Ascending aorta (tissue), 2 donors: ENCODE data around the gene ZNF70. TPM values are rescaled to one million over a fixed set of nuclear protein-coding genes. Genes with fewer than 3 reads are reported as not detected.

ENCODE experiments used
- DNase-seq, 2 donors: peaks; one replicate each; pipeline ENCODE4 v3.0.0-alpha.2; 2019; ENCODE audit warnings: low spot score in 2 of 2
- H3K27ac ChIP-seq, 2 donors: fragments of 200-600 bp; sonication (generic); one replicate each; pipeline ENCODE4 v1.5.1; 2016 to 2017; ENCODE audit warnings: mild to moderate bottlenecking in 1 of 2
- H3K27me3 ChIP-seq: fragments of 200-600 bp; sonication (generic); one replicate; pipeline ENCODE4 v1.5.1; 2017
- H3K36me3 ChIP-seq, 2 donors: fragments of 200-600 bp; sonication (generic); one replicate each; pipeline ENCODE4 v1.5.1; 2016
- H3K4me1 ChIP-seq, 2 donors: fragments of 200-600 bp; sonication (generic); one replicate each; pipeline ENCODE4 v1.5.1; 2016 to 2017; ENCODE audit warnings: mild to moderate bottlenecking in 1 of 2
- H3K4me3 ChIP-seq, 2 donors: fragments of 200-600 bp; sonication (generic); one replicate each; pipeline ENCODE4 v1.5.1; 2016 to 2017; ENCODE audit warnings: mild to moderate bottlenecking in 1 of 2
- H3K9me3 ChIP-seq, 2 donors: fragments of 200-600 bp; sonication (generic); one replicate each; pipeline ENCODE4 v1.5.1; 2016
- CTCF ChIP-seq, 3 experiments: fragments of 200-600 bp in 2 of 3; fragments of 450-650 bp in 1 of 3; sonication (generic) in 2 of 3; IDR thresholded peaks; one replicate each; pipeline ENCODE4 v1.5.1; 2016 to 2019; ENCODE audit warnings: antibody characterized with exemption in 3 of 3, mild to moderate bottlenecking in 1 of 3, moderate library complexity in 1 of 3
- intact Hi-C: fragments of 100-400 bp; cut with DNase I; formaldehyde crosslinking; loops from one replicate; pipeline ENCODE4 v1.15.1; 2023
- total RNA-seq: library from RNA; depleted of rRNA; stranded (reverse); fragments of >200 nt; gene quantifications from one replicate; pipeline ENCODE4 v1.1.0, GENCODE V29; 2016

ZNF70 gene
- total RNA-seq, 1 donor from 2014 or later, result 5.2 TPM

- no peak for TF ChIP-seq CTCF (IDR thresholded peaks at IDR 0.05)
- Histone ChIP-seq H3K27me3 (no peaks in the 10 kb centered on the region), H3K4me1 (peaks cover 4 to 10% of the 10 kb centered on the region in 2 donors), H3K4me3 (peak overlapping the region; percentile 93 to 99), H3K36me3 (no peaks in the 10 kb centered on the region), H3K27ac (peak overlapping the region; percentile 99 to 100), H3K9me3 (no peaks in the 10 kb centered on the region)
- intact Hi-C loops, result loop anchor here (1.0 kb wide), 1 partner anchor 53 kb away; the partner anchor contains the start of gene DERL3
- no peak for DNase-seq
Observed at GRCh38 chr22:23786261-23786710, 35.4 kb upstream of the ZNF70 start.

- peaks cover 4 to 10% of the 10 kb centered on the region in 2 donors for H3K4me1 ChIP-seq
- TF ChIP-seq CTCF (IDR thresholded peaks at IDR 0.05), result no peak
- no peaks in the 10 kb centered on the region for H3K36me3 ChIP-seq
- no peaks in the 10 kb centered on the region for H3K27me3 ChIP-seq
- intact Hi-C loops, result no loop called here
- no peak for DNase-seq
- no peak overlapping the region for H3K4me3 ChIP-seq
- H3K9me3 ChIP-seq, result no peaks in the 10 kb centered on the region
- H3K27ac ChIP-seq, result no peak overlapping the region
Observed at GRCh38 chr22:23784215-23784732, 33.4 kb upstream of the ZNF70 start.

- H3K36me3 ChIP-seq, result no peaks in the 10 kb centered on the region
- peak overlapping the region in 1 of 2 donors; percentile 12 for H3K27ac ChIP-seq
- intact Hi-C loops, result no loop called here
- TF ChIP-seq CTCF (IDR thresholded peaks at IDR 0.05), result no peak
- H3K9me3 ChIP-seq, result no peaks in the 10 kb centered on the region
- no peak for DNase-seq
- H3K4me1 ChIP-seq, result peaks cover 4 to 10% of the 10 kb centered on the region in 2 donors
- no peak overlapping the region for H3K4me3 ChIP-seq
- no peaks in the 10 kb centered on the region for H3K27me3 ChIP-seq
Observed at GRCh38 chr22:23783265-23784150, 32.6 kb upstream of the ZNF70 start.

- no peaks in the 10 kb centered on the region for H3K9me3 ChIP-seq
- no peaks in the 10 kb centered on the region for H3K27me3 ChIP-seq
- H3K4me3 ChIP-seq, result no peak overlapping the region
- DNase-seq, result no peak
- peaks cover 4 to 6% of the 10 kb centered on the region in 2 donors for H3K4me1 ChIP-seq
- TF ChIP-seq CTCF (IDR thresholded peaks at IDR 0.05), result no peak
- no peak overlapping the region for H3K27ac ChIP-seq
- intact Hi-C loops, result no loop called here
- no peaks in the 10 kb centered on the region for H3K36me3 ChIP-seq
Observed at GRCh38 chr22:23782703-23783102, 31.8 kb upstream of the ZNF70 start.

GRCh38 chr22:23782252-23782651 lies 31.3 kb upstream of the ZNF70 start:
- DNase-seq, result no peak
- Histone ChIP-seq H3K27me3 (no peaks in the 10 kb centered on the region), H3K27ac (no peak overlapping the region), H3K36me3 (no peaks in the 10 kb centered on the region), H3K9me3 (no peaks in the 10 kb centered on the region), H3K4me1 (peaks cover 4 to 6% of the 10 kb centered on the region in 2 donors), H3K4me3 (no peak overlapping the region)
- TF ChIP-seq CTCF (IDR thresholded peaks at IDR 0.05), result no peak
- intact Hi-C loops, result no loop called here
